ENCODE data around the gene OSBPL6.
A peak's percentile ranks its signal among the peaks of the same experiment; 100 is the strongest.

The OSBPL6 gene

GRCh38 chr2:178449700-178450523, 255.6 kb downstream of the OSBPL6 start:
- peak overlapping the region; percentile 94 for H3K4me3 ChIP-seq (ENCODE audit: low read length)

GRCh38 chr2:178450524-178450773, 256.1 kb downstream of the OSBPL6 start:
- Histone ChIP-seq H3K4me3 (ENCODE audit: low read length) (peak overlapping the region; percentile 94), H4K20me1 (ENCODE audit: insufficient read depth, low read length) (no peaks in the 10 kb centered on the region), H3K9me2 (replicated peaks; ENCODE audit: insufficient read depth, low read length) (no peaks in the 10 kb centered on the region), H3K4me2 (ENCODE audit: low read depth, low read length) (peak overlapping the region; percentile 90; the same call in 1 of the 2 replicates), H3K36me3 (replicated peaks; ENCODE audit: insufficient read depth, low read length) (0 out of 2 replicates have a peak, but pooled peaks cover 5% of the 10 kb centered on the region), H2AFZ (ENCODE audit: low read length) (peak overlapping the region; percentile 55; the same call in 1 of the 2 replicates), H3K9me3 (replicated peaks; ENCODE audit: insufficient read depth, low read length) (no peaks in the 10 kb centered on the region), H3K27ac (ENCODE audit: low read length) (peak overlapping the region; percentile 95), H3K9ac (ENCODE audit: low read length) (peak overlapping the region; percentile 95), H3F3A (ENCODE audit: insufficient read depth, low read length) (peaks cover 17% of the 10 kb centered on the region), H3K79me2 (ENCODE audit: low read length) (peaks cover 29% of the 10 kb centered on the region), H3K4me1 (ENCODE audit: low read length) (peaks cover 14% of the 10 kb centered on the region), H3K27me3 (replicated peaks; ENCODE audit: insufficient read depth, low read length) (no peaks in the 10 kb centered on the region)
- DNase-seq: no peak
- no peak for TF ChIP-seq CTCF (IDR thresholded peaks at IDR 0.05; ENCODE audit: low read length)
- no peak for TF ChIP-seq EZH2phosphoT487 (IDR thresholded peaks at IDR 0.05; ENCODE audit: low read length)
- no peak for TF ChIP-seq EZH2 (optimal IDR thresholded peaks at IDR 0.05; ENCODE audit: low read depth, low read length)

More at GRCh38 chr2:178449700-178450523, 255.6 kb downstream of the OSBPL6 start:
- TF ChIP-seq EZH2phosphoT487 (IDR thresholded peaks at IDR 0.05; ENCODE audit: low read length) (no peak), EZH2 (optimal IDR thresholded peaks at IDR 0.05; ENCODE audit: low read depth, low read length) (no peak), CTCF (IDR thresholded peaks at IDR 0.05; ENCODE audit: low read length) (no peak)
- peak; percentile 87 for DNase-seq
- Histone ChIP-seq H4K20me1 (ENCODE audit: insufficient read depth, low read length) (no peaks in the 10 kb centered on the region), H3K4me1 (ENCODE audit: low read length) (peaks cover 14% of the 10 kb centered on the region), H2AFZ (ENCODE audit: low read length) (peak overlapping the region; percentile 55; the same call in 1 of the 2 replicates), H3K4me2 (ENCODE audit: low read depth, low read length) (peak overlapping the region; percentile 90), H3K27me3 (replicated peaks; ENCODE audit: insufficient read depth, low read length) (no peaks in the 10 kb centered on the region), H3K9me3 (replicated peaks; ENCODE audit: insufficient read depth, low read length) (no peaks in the 10 kb centered on the region), H3K27ac (ENCODE audit: low read length) (peak overlapping the region; percentile 95), H3K9ac (ENCODE audit: low read length) (peak overlapping the region; percentile 95), H3K36me3 (replicated peaks; ENCODE audit: insufficient read depth, low read length) (0 out of 2 replicates have a peak, but pooled peaks cover 5% of the 10 kb centered on the region), H3F3A (ENCODE audit: insufficient read depth, low read length) (peaks cover 17% of the 10 kb centered on the region), H3K79me2 (ENCODE audit: low read length) (peaks cover 29% of the 10 kb centered on the region), H3K9me2 (replicated peaks; ENCODE audit: insufficient read depth, low read length) (no peaks in the 10 kb centered on the region)

- H3K27me3 ChIP-seq (replicated peaks; ENCODE audit: insufficient read depth, low read length): no peaks in the 10 kb centered on the region
- peak; percentile 94 for DNase-seq
- H4K20me1 ChIP-seq (ENCODE audit: insufficient read depth, low read length): no peaks in the 10 kb centered on the region
- H3K4me1 ChIP-seq (ENCODE audit: low read length): peaks cover 14% of the 10 kb centered on the region
- peak within 1 kb of the TSS; percentile 79 for H2AFZ ChIP-seq (ENCODE audit: low read length)
- H3K4me2 ChIP-seq (ENCODE audit: low read depth, low read length): peak within 1 kb of the TSS; percentile 90
- H3K27ac ChIP-seq (ENCODE audit: low read length): peak within 1 kb of the TSS; percentile 95
- no peaks in the 10 kb centered on the region for H3K9me3 ChIP-seq (replicated peaks; ENCODE audit: insufficient read depth, low read length)
- 0 out of 2 replicates have a peak, but pooled peaks cover 5% of the 10 kb centered on the region for H3K36me3 ChIP-seq (replicated peaks; ENCODE audit: insufficient read depth, low read length)
- TF ChIP-seq EZH2phosphoT487 (IDR thresholded peaks at IDR 0.05; ENCODE audit: low read length) (no peak), EZH2 (optimal IDR thresholded peaks at IDR 0.05; ENCODE audit: low read depth, low read length) (no peak), CTCF (IDR thresholded peaks at IDR 0.05; ENCODE audit: low read length) (no peak)
- H3K9me2 ChIP-seq (replicated peaks; ENCODE audit: insufficient read depth, low read length): no peaks in the 10 kb centered on the region
- H3K9ac ChIP-seq (ENCODE audit: low read length): peak within 1 kb of the TSS; percentile 95
- H3K4me3 ChIP-seq (ENCODE audit: low read length): peak within 1 kb of the TSS; percentile 94
- H3K79me2 ChIP-seq (ENCODE audit: low read length): peaks cover 29% of the 10 kb centered on the region
- peaks cover 17% of the 10 kb centered on the region for H3F3A ChIP-seq (ENCODE audit: insufficient read depth, low read length)
These were observed 256.6 kb downstream of the OSBPL6 start, which contains the start of the genes PJVK and PRKRA for GRCh38 chr2:178450774-178451525. PJVK (plus strand) TSS chr2:178451378; CDS start chr2:178453410, 2,032 bp downstream. PRKRA (minus strand) TSS chr2:178451175; CDS start chr2:178451030, 145 bp downstream.
